CD8-positive, alpha-beta memory T cell (primary cell): ENCODE measurements around the gene RAB6C. TPM values are rescaled to one million over a fixed set of nuclear protein-coding genes. Genes with fewer than 3 reads are reported as not detected.
A peak's percentile ranks its signal among the peaks of the same experiment; 100 is the strongest.
"Not testable (repeated sequence)": the region's sequence is repeated elsewhere in the genome, so short reads cannot be mapped to it uniquely, and the experiment has no call there.

ENCODE experiments used
- CTCF ChIA-PET: fragments of 350-600 bp; sonication (Branson Sonifier 250); formaldehyde crosslinking; loops from one replicate; lab custom pipeline; 2021; ENCODE audit warnings: antibody characterized with exemption; lab: Charles Lee
- POLR2A ChIA-PET: fragments of 350-600 bp; sonication (Branson Sonifier 250); formaldehyde crosslinking; loops from one replicate; lab custom pipeline; 2021; ENCODE audit warnings: antibody characterized with exemption; lab: Charles Lee
- DNase-seq, 5 donors: peaks; one replicate each; pipeline versions ENCODE4 v3.0.0 to v3.0.0-alpha.2; 2020 to 2022; ENCODE audit warnings: mixed read lengths in 1 of 5
- H3K27ac ChIP-seq: one replicate; pipeline ENCODE4 v1.7.0; 2013; ENCODE audit warnings: low read depth, mild to moderate bottlenecking, low read length, moderate library complexity
- H3K27me3 ChIP-seq: 2 replicates; pipeline ENCODE4 v1.7.0; 2013; ENCODE audit warnings: low read length, mild to moderate bottlenecking; ENCODE audit not compliant: insufficient read depth, poor library complexity, severe bottlenecking
- H3K36me3 ChIP-seq: 2 replicates; pipeline ENCODE4 v1.7.0; 2013; ENCODE audit warnings: mild to moderate bottlenecking, low read length, moderate library complexity; ENCODE audit not compliant: insufficient read depth
- H3K4me1 ChIP-seq: 2 replicates; pipeline ENCODE4 v1.7.0; 2013; ENCODE audit warnings: mild to moderate bottlenecking, low read length, moderate library complexity; ENCODE audit not compliant: insufficient read depth
- H3K4me3 ChIP-seq: 2 replicates; pipeline ENCODE4 v1.7.0; 2013; ENCODE audit warnings: mild to moderate bottlenecking, low read length
- H3K9me3 ChIP-seq: 2 replicates; pipeline ENCODE4 v1.7.0; 2013; ENCODE audit warnings: mild to moderate bottlenecking, low read length
- H3K27ac Mint-ChIP-seq, 8 donors: one replicate each; pipeline ENCODE4 v1.8.0; 2020 to 2021; ENCODE audit warnings: mixed read lengths in 8 of 8, mild to moderate bottlenecking in 6 of 8, inconsistent platforms in 3 of 8, moderate library complexity in 3 of 8
- H3K27me3 Mint-ChIP-seq, 2 donors: one replicate each; pipeline ENCODE4 v1.8.0; 2020 to 2021; ENCODE audit warnings: mixed read lengths in 2 of 2, mild to moderate bottlenecking in 1 of 2, moderate library complexity in 1 of 2
- H3K36me3 Mint-ChIP-seq, 3 donors: one replicate each; pipeline ENCODE4 v1.8.0; 2020 to 2021; ENCODE audit warnings: mixed read lengths in 3 of 3, inconsistent platforms in 1 of 3, mild to moderate bottlenecking in 1 of 3
- H3K4me1 Mint-ChIP-seq, 3 donors: one replicate each; pipeline ENCODE4 v1.8.0; 2020 to 2021; ENCODE audit warnings: mixed read lengths in 3 of 3, inconsistent platforms in 1 of 3, mild to moderate bottlenecking in 1 of 3
- H3K4me3 Mint-ChIP-seq, 7 donors: one replicate each; pipeline ENCODE4 v1.8.0; 2020 to 2021; ENCODE audit warnings: mixed read lengths in 7 of 7, mild to moderate bottlenecking in 6 of 7, moderate library complexity in 4 of 7, inconsistent platforms in 2 of 7
- H3K9me3 Mint-ChIP-seq, 5 donors: one replicate each; pipeline ENCODE4 v1.8.0; 2020 to 2022; ENCODE audit warnings: mixed read lengths in 5 of 5, mild to moderate bottlenecking in 3 of 5, moderate library complexity in 2 of 5, inconsistent platforms in 1 of 5
- polyA plus RNA-seq: library from polyadenylated mRNA; unstranded; fragments of 300-500 nt; fragmentation: Illumina TruSeq; gene quantifications from one replicate; pipeline ENCODE4 v1.2.3, GENCODE V29; 2021
- total RNA-seq, 2 experiments: library from RNA; stranded (reverse); gene quantifications; one replicate each; pipeline ENCODE4 v1.2.3, GENCODE V29; 2021

RAB6C gene
- total and polyA plus RNA-seq, 3 experiments from 2014 or later = 0.09 TPM; not detected in 2

DNA sequence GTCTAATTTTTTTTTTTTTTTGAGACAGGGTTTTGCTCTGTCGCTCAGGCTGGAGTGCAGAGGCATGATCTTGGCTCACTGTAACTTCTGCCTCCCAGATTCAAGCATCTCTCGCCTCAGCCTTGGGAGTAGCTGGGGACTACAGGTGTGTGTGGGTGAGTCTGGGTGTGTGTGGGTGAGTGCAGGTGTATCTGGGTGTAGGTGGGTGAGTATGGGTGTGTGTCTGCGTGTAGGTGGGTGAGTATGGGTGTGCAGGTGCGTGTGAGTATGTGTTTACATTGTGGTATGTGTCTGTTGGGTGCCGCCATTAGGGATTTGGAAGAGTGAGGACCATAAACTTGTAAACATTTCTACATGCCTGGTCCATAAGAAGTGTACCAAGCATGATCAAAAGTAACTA, 1.5 kb upstream of the RAB6C start:
- ChIA-PET POLR2A (no interaction called here), CTCF (no interaction called here)
- Histone ChIP-seq H3K27ac (no peak overlapping the region), H3K4me3 (no peak overlapping the region), H3K4me1 (no peaks in the 10 kb centered on the region), H3K27me3 (peaks cover 4% of the 10 kb centered on the region), H3K36me3 (no peaks in the 10 kb centered on the region), H3K9me3 (no peaks in the 10 kb centered on the region)
- peak overlapping the region in 1 of 7 donors; percentile 33 for H3K4me3 Mint-ChIP-seq
- peaks cover 0 to 5% (median 2%) of the 10 kb centered on the region in 5 donors for H3K9me3 Mint-ChIP-seq
- no peaks in the 10 kb centered on the region for H3K36me3 Mint-ChIP-seq
- no peak for DNase-seq
- peaks cover 9 to 15% (median 11%) of the 10 kb centered on the region in 3 donors for H3K4me1 Mint-ChIP-seq
- peaks cover 32 to 54% of the 10 kb centered on the region in 2 donors for H3K27me3 Mint-ChIP-seq
- peak overlapping the region in 1 of 8 donors; percentile 4 for H3K27ac Mint-ChIP-seq

GRCh38 chr2:129980246-129980645, 780 bp downstream of the RAB6C start:
- H3K9me3 ChIP-seq, H3K9me3 Mint-ChIP-seq, H3K27me3 ChIP-seq, H3K4me1 ChIP-seq, POLR2A ChIA-PET, H3K36me3 ChIP-seq, CTCF ChIA-PET, H3K4me3 ChIP-seq, DNase-seq, H3K36me3 Mint-ChIP-seq, H3K27ac ChIP-seq: not testable (repeated sequence)
- Mint-ChIP-seq H3K4me3 (peak overlapping the region in 6 of 7 donors; percentile 28 to 66 (median 41)), H3K27me3 (peaks cover 35 to 58% of the 10 kb centered on the region in 2 donors), H3K4me1 (peaks cover 9 to 15% (median 11%) of the 10 kb centered on the region in 3 donors), H3K27ac (peak overlapping the region in 3 of 8 donors; percentile 12 to 95 (median 20))

DNA sequence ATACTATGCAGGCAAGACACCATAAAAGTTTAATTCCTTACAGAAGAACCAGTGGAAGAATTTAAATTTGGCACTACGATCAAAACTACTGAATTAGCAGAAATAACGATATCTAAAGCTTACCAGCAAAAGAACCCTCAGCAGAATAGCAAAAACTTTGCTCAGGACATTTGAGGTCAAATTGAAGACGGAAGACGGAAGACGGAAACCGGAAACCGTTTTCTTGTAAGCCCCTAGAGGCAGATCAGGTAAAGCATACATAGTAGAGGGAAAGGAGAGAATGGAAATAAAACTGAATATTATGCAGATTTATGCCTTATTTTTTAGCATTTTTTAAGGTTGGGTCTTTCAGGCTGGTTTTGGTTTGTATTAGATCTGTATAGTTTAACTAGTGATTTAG, 2.2 kb downstream of the RAB6C start:
- CTCF ChIA-PET, H3K27me3 ChIP-seq, H3K4me3 ChIP-seq, POLR2A ChIA-PET, H3K27ac ChIP-seq, H3K9me3 ChIP-seq, H3K27ac Mint-ChIP-seq, H3K4me1 ChIP-seq, H3K9me3 Mint-ChIP-seq, H3K36me3 Mint-ChIP-seq, H3K36me3 ChIP-seq, DNase-seq, H3K4me3 Mint-ChIP-seq: not testable (repeated sequence)
- peaks cover 9 to 15% (median 11%) of the 10 kb centered on the region in 3 donors for H3K4me1 Mint-ChIP-seq
- peaks cover 33 to 60% of the 10 kb centered on the region in 2 donors for H3K27me3 Mint-ChIP-seq

GRCh38 chr2:129984426-129984825, 5.0 kb downstream of the RAB6C start:
- ChIA-PET POLR2A (no interaction called here), CTCF (no interaction called here)
- no peaks in the 10 kb centered on the region for H3K9me3 Mint-ChIP-seq

DNA sequence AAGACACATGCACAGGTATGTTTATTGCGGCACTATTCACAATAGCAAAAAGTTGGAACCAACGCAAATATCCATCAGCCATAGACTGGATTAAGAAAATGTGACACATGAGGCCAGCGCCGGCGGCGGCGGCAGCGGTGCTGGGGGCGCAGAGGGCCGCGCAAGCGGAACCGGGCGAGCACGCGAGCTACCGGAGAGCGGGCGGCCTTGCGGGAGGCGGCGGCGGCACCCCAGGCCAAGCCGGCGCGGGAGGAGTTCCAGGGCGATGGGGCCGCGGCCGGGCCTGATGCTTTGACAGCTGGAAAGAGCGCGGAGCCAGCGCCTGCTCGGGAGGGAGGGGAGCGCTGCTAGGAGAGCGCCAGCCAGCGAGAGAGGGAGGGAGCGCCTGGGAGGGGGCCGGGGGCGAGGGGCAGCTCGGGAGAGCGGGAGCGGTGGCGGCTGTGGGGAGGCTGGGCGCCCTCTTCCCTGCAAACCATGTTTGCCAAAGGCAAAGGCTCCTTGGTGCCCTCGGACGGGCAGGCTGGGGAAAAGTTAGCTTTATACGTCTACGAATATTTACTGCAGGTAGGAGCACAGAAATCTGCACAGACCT, 13.0 kb downstream of the RAB6C start:
- H3K36me3 ChIP-seq, H3K27ac ChIP-seq, H3K9me3 Mint-ChIP-seq, H3K4me3 ChIP-seq, H3K4me1 Mint-ChIP-seq, H3K27ac Mint-ChIP-seq, H3K9me3 ChIP-seq, DNase-seq, H3K4me1 ChIP-seq, H3K4me3 Mint-ChIP-seq, CTCF ChIA-PET, H3K36me3 Mint-ChIP-seq, POLR2A ChIA-PET, H3K27me3 ChIP-seq: not testable (repeated sequence)
- peaks cover 41 to 46% of the 10 kb centered on the region in 2 donors for H3K27me3 Mint-ChIP-seq

More at GRCh38 chr2:129984426-129984825, 5.0 kb downstream of the RAB6C start:
- H3K4me3 Mint-ChIP-seq = no peak overlapping the region
- H3K27ac Mint-ChIP-seq = no peak overlapping the region
- H3K9me3 ChIP-seq = no peaks in the 10 kb centered on the region
- no peak overlapping the region for H3K27ac ChIP-seq
- H3K4me1 ChIP-seq = no peaks in the 10 kb centered on the region
- H3K36me3 Mint-ChIP-seq = no peaks in the 10 kb centered on the region
- peaks cover 20 to 50% of the 10 kb centered on the region in 2 donors for H3K27me3 Mint-ChIP-seq
- H3K36me3 ChIP-seq = no peaks in the 10 kb centered on the region
- H3K27me3 ChIP-seq = no peaks in the 10 kb centered on the region
- no peak for DNase-seq
- H3K4me3 ChIP-seq = no peak overlapping the region
- H3K4me1 Mint-ChIP-seq = peaks cover 4 to 7% (median 6%) of the 10 kb centered on the region in 3 donors

GRCh38 chr2:129993151-129993550, 13.7 kb downstream of the RAB6C start:
- H3K36me3 Mint-ChIP-seq, H3K27me3 ChIP-seq, H3K4me3 Mint-ChIP-seq, H3K36me3 ChIP-seq, H3K4me1 Mint-ChIP-seq, H3K4me1 ChIP-seq, CTCF ChIA-PET, H3K27ac ChIP-seq, POLR2A ChIA-PET, H3K9me3 Mint-ChIP-seq, H3K27ac Mint-ChIP-seq, H3K4me3 ChIP-seq, DNase-seq, H3K9me3 ChIP-seq: not testable (repeated sequence)
- peaks cover 41 to 52% of the 10 kb centered on the region in 2 donors for H3K27me3 Mint-ChIP-seq

- H3K4me3 Mint-ChIP-seq, H3K9me3 Mint-ChIP-seq, CTCF ChIA-PET: not testable (repeated sequence)
Observed at GRCh38 chr2:129996657-129997237, 17.3 kb downstream of the RAB6C start.

GRCh38 chr2:129998771-129999170, 19.3 kb downstream of the RAB6C start:
- H3K27ac Mint-ChIP-seq, H3K4me1 Mint-ChIP-seq, POLR2A ChIA-PET, H3K4me3 ChIP-seq, H3K27me3 ChIP-seq, H3K27ac ChIP-seq, H3K4me3 Mint-ChIP-seq, H3K9me3 ChIP-seq, H3K36me3 Mint-ChIP-seq, CTCF ChIA-PET, H3K36me3 ChIP-seq, DNase-seq, H3K9me3 Mint-ChIP-seq, H3K4me1 ChIP-seq: not testable (repeated sequence)
- H3K27me3 Mint-ChIP-seq = peaks cover 19 to 28% of the 10 kb centered on the region in 2 donors

More at GRCh38 chr2:129996657-129997237, 17.3 kb downstream of the RAB6C start:
- H3K9me3 ChIP-seq, POLR2A ChIA-PET, H3K4me3 ChIP-seq, H3K27ac Mint-ChIP-seq, H3K27ac ChIP-seq, H3K4me1 Mint-ChIP-seq, H3K36me3 Mint-ChIP-seq, H3K36me3 ChIP-seq, H3K27me3 ChIP-seq, H3K4me1 ChIP-seq, DNase-seq: not testable (repeated sequence)
- H3K27me3 Mint-ChIP-seq = peaks cover 25 to 28% of the 10 kb centered on the region in 2 donors
